Heart left ventricle (tissue), 13 donors: ENCODE data around the gene GPR156.

Experiments
- POLR2A ChIP-seq, 2 donors: fragments of 450-650 bp; IDR thresholded peaks; one replicate each; pipeline ENCODE4 v1.6.1; 2017; ENCODE audit warnings: antibody characterized with exemption in 2 of 2, mild to moderate bottlenecking in 2 of 2, moderate library complexity in 2 of 2
- TF ChIP-seq, protein P1 (sequence below), 12 donors: fragments of 200-600 bp; sonication (generic) in 4 of 12; IDR thresholded peaks; one replicate each; pipeline versions ENCODE4 v1.5.0 to v1.8.0; 2018 to 2022; ENCODE audit warnings: antibody characterized with exemption in 12 of 12, mild to moderate bottlenecking in 5 of 12
- donor health status: ischemic (EF 13 %, LVEDD 7.1; RV severe dilation, severe dysfunction).
- donor health status: DM: no; HTN: yes; CAD: no.
- donor health status: DM: no; HTN: no; CAD: no.
- donor health status: ischemic (EF 25% LVEDD 6.9; RV normal size, moderate dysfunction).
- donor health status: ischemic (EF 25% LVEDD 5.7; RV mildly dilated, moderate dysfunction).
- donor health status: ischemic (EF 35%, LVEDD 5.7; RV mildly dilated, moderate dysfunction).
- donor health status: nonischemic (EF 11% LVEDD 7.7; RV severe dilation, severe dysfunction).
- donor health status: DM: yes; HTN: yes; CAD: no.
- donor health status: PGD.
- donor health status: ischemic (EF 29% LVEDD 5.4; RV normal size, mild dysfunction).
- donor health status: nonischemic (EF 23%, LVEDD 6.1; RV moderate dilation, normal function).

DNA sequence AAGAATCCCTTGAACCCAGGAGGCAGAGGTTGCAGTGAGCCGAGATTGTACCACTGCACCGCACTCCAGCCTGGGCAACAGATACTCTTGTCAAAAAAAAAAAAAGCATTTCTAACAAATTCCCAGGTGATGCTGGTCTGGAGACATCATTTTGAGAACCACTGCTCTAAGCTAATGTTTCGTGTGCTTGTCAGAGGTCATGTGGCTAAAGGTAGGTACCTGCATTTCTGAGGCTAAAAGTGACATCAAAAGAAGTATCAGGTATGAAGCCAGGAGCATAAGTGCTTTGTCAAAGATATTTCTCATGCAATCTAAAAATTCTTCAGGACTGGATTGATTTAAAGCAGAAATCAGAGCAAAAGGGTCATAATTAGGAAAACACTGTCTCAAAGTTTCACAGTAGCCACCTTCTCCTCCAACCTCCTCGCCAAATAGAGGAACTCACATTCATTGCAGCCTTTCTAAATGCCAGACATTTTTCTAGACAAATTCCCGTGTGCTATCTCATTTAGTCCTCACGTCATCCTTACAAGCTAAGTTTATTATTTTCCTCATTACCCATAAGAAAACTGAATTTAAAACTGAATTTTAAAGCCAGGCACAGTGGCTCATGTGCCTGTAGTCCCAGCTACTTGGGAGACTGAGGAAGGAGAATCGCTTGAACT is 165.0 kb downstream of the GPR156 start:
- TF ChIP-seq, protein P1, sequence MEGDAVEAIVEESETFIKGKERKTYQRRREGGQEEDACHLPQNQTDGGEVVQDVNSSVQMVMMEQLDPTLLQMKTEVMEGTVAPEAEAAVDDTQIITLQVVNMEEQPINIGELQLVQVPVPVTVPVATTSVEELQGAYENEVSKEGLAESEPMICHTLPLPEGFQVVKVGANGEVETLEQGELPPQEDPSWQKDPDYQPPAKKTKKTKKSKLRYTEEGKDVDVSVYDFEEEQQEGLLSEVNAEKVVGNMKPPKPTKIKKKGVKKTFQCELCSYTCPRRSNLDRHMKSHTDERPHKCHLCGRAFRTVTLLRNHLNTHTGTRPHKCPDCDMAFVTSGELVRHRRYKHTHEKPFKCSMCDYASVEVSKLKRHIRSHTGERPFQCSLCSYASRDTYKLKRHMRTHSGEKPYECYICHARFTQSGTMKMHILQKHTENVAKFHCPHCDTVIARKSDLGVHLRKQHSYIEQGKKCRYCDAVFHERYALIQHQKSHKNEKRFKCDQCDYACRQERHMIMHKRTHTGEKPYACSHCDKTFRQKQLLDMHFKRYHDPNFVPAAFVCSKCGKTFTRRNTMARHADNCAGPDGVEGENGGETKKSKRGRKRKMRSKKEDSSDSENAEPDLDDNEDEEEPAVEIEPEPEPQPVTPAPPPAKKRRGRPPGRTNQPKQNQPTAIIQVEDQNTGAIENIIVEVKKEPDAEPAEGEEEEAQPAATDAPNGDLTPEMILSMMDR (IDR thresholded peaks at IDR 0.05), result no peak
- TF ChIP-seq POLR2A (IDR thresholded peaks at IDR 0.05), result no peak
